Suppressor macrophage treated with lipopolysaccharide for 4 hours (primary cell): Measurements from ENCODE around the gene BAZ1A.
A peak's percentile ranks its signal among the peaks of the same experiment; 100 is the strongest.
"Not testable (repeated sequence)": the region's sequence is repeated elsewhere in the genome, so short reads cannot be mapped to it uniquely, and the experiment has no call there.

Source experiments
- DNase-seq: peaks from one replicate; pipeline ENCODE4 v3.0.0-alpha.2; 2020

BAZ1A gene

GRCh38 chr14:34851395-34851794 lies 23.8 kb downstream of the BAZ1A start:
- DNase-seq: no peak

- DNase-seq: no peak
Observed at GRCh38 chr14:34845869-34846268, 29.3 kb downstream of the BAZ1A start.

GRCh38 chr14:34843011-34843554 lies 32.1 kb downstream of the BAZ1A start:
- peak; percentile 66 for DNase-seq

GRCh38 chr14:34837801-34838322 lies 37.3 kb downstream of the BAZ1A start:
- no peak for DNase-seq

GRCh38 chr14:34835312-34835711 lies 39.8 kb downstream of the BAZ1A start:
- DNase-seq: peak; percentile 17

GRCh38 chr14:34833549-34834523 lies 41.3 kb downstream of the BAZ1A start:
- peak; percentile 66 for DNase-seq

GRCh38 chr14:34826661-34827060 lies 48.5 kb downstream of the BAZ1A start:
- peak; percentile 24 for DNase-seq

GRCh38 chr14:34824826-34825225 lies 50.3 kb downstream of the BAZ1A start:
- no peak for DNase-seq

- no peak for DNase-seq
Observed at GRCh38 chr14:34824256-34824655, 50.9 kb downstream of the BAZ1A start.

GRCh38 chr14:34817768-34818167 lies 57.4 kb downstream of the BAZ1A start:
- no peak for DNase-seq

- DNase-seq: no peak
Observed at GRCh38 chr14:34810028-34810427, 65.1 kb downstream of the BAZ1A start.

- DNase-seq: no peak
Observed at GRCh38 chr14:34806257-34806656, 68.9 kb downstream of the BAZ1A start.

- no peak for DNase-seq
Observed at GRCh38 chr14:34804933-34805332, 70.2 kb downstream of the BAZ1A start.

GRCh38 chr14:34798861-34799260 lies 76.3 kb downstream of the BAZ1A start:
- not testable (repeated sequence) for DNase-seq

GRCh38 chr14:34797747-34798583 lies 77.2 kb downstream of the BAZ1A start:
- DNase-seq: no peak

GRCh38 chr14:34796902-34797301 lies 78.3 kb downstream of the BAZ1A start:
- DNase-seq: no peak

- DNase-seq: no peak
Observed at GRCh38 chr14:34794941-34795340, 80.2 kb downstream of the BAZ1A start.

GRCh38 chr14:34794217-34794616 lies 80.9 kb downstream of the BAZ1A start:
- no peak for DNase-seq

GRCh38 chr14:34792598-34792997 lies 82.6 kb downstream of the BAZ1A start:
- DNase-seq: peak; percentile 52

- DNase-seq: no peak
Observed at GRCh38 chr14:34785223-34786006, 89.7 kb downstream of the BAZ1A start.

- DNase-seq: no peak
Observed at GRCh38 chr14:34782031-34782430, 93.1 kb downstream of the BAZ1A start.

- DNase-seq: peak; percentile 87
Observed at GRCh38 chr14:34781242-34781641, 93.9 kb downstream of the BAZ1A start.
